A549 (cell line): ENCODE results near the gene LSP1. TPM values are rescaled to one million over a fixed set of nuclear protein-coding genes. Genes with fewer than 3 reads are reported as not detected.

ENCODE experiments used
- ATAC-seq, 2 experiments: fragments of 200-7000 bp in 1 of 2; fragments of >200 bp in 1 of 2; cut with Nextera tagmentation in 1 of 2; cut with Tn5 transposase in 1 of 2; 3 replicates each; pipeline versions ENCODE4 v1.8.0 to v1.9.1; 2018 to 2020; ENCODE audit warnings: mild to moderate bottlenecking in 1 of 2, moderate library complexity in 1 of 2
- CTCF ChIA-PET: fragments of 300-600 bp; sonication (Branson Sonifier 250); formaldehyde crosslinking; extraction: SDS; loops from one replicate; lab custom pipeline; 2021; ENCODE audit warnings: antibody characterized with exemption, inconsistent platforms; lab: Yijun Ruan, JAX
- POLR2A ChIA-PET: fragments of 350-600 bp; formaldehyde crosslinking; extraction: SDS; loops from one replicate; lab custom pipeline; 2021; ENCODE audit warnings: antibody characterized with exemption, inconsistent platforms; lab: Yijun Ruan, JAX
- DNase-seq, 2 experiments: peaks; one replicate each; pipeline versions ENCODE4 v3.0.0 to v3.0.0-alpha.2; 2011 to 2016; ENCODE audit warnings: low read depth in 1 of 2, low spot score in 1 of 2
- FAIRE-seq: peaks from 2 replicates; lab custom pipeline; 2011; peaks lifted over from hg19 to GRCh38; lab: Jason Lieb, UNC
- H3K27ac ChIP-seq, 2 experiments: fragments of >200 bp; sonication (Bioruptor Twin); formaldehyde crosslinking; 3 replicates each; pipeline ENCODE4 v1.5.1; 2016 to 2017
- H3K4me1 ChIP-seq: fragments of >200 bp; sonication (Bioruptor Twin); formaldehyde crosslinking; 3 replicates; pipeline ENCODE4 v1.6.1; 2016
- H3K4me2 ChIP-seq: fragments of >200 bp; sonication (Bioruptor Twin); formaldehyde crosslinking; 3 replicates; pipeline ENCODE4 v1.6.1; 2016
- H3K4me3 ChIP-seq: fragments of >200 bp; sonication (Bioruptor Twin); formaldehyde crosslinking; 3 replicates; pipeline ENCODE4 v1.5.1; 2016
- H3K9me3 ChIP-seq: fragments of >200 bp; sonication (Bioruptor Twin); formaldehyde crosslinking; 3 replicates; pipeline ENCODE4 v1.6.1; 2016
- CBX2 ChIP-seq: fragments of 200-600 bp; sonication (generic); IDR thresholded peaks from 2 replicates; pipeline ENCODE4 v1.6.1; 2016; ENCODE audit warnings: low read depth, mild to moderate bottlenecking, borderline replicate concordance
- EHMT2 ChIP-seq: fragments of 200-600 bp; sonication (generic); IDR thresholded peaks from 2 replicates; pipeline ENCODE4 v1.6.1; 2016; ENCODE audit warnings: antibody characterized with exemption, low read depth, mild to moderate bottlenecking, moderate library complexity
- GATA3 ChIP-seq: IDR thresholded peaks from 2 replicates; pipeline ENCODE4 v1.6.1; 2012; ENCODE audit warnings: borderline replicate concordance
- HDAC2 ChIP-seq: fragments of 200-600 bp; sonication (generic); IDR thresholded peaks from 2 replicates; pipeline ENCODE4 v1.6.1; 2016
- HES2 ChIP-seq: fragments of >200 bp; sonication (Bioruptor Twin); formaldehyde crosslinking; IDR thresholded peaks from 2 replicates; pipeline ENCODE4 v1.6.1; 2016
- JUNB ChIP-seq: fragments of >200 bp; sonication (Bioruptor Twin); formaldehyde crosslinking; IDR thresholded peaks from 2 replicates; pipeline ENCODE4 v1.6.1; 2016
- MAFK ChIP-seq: fragments of 450-650 bp; IDR thresholded peaks from 2 replicates; pipeline ENCODE4 v1.6.1; 2014; ENCODE audit not compliant: partially characterized antibody
- MAZ ChIP-seq: fragments of 150-350 bp; IDR thresholded peaks from 2 replicates; pipeline ENCODE4 v1.6.1; 2014; ENCODE audit warnings: antibody characterized with exemption, low read depth, low read length, borderline replicate concordance
- NR3C1 ChIP-seq: fragments of >200 bp; sonication (Bioruptor Twin); formaldehyde crosslinking; IDR thresholded peaks from 3 replicates; pipeline ENCODE4 v1.6.1; 2017
- PHF8 ChIP-seq: fragments of 200-600 bp; sonication (generic); IDR thresholded peaks from 2 replicates; pipeline ENCODE4 v1.6.1; 2016; ENCODE audit warnings: low read depth, mild to moderate bottlenecking, antibody characterized with exemption, moderate library complexity, borderline replicate concordance
- POLR2A ChIP-seq: IDR thresholded peaks from 2 replicates; pipeline ENCODE4 v1.6.1; 2012; ENCODE audit warnings: mild to moderate bottlenecking, low read length
- POLR2AphosphoS2 ChIP-seq: conservative IDR thresholded peaks from 2 replicates; pipeline ENCODE4 v1.6.1; 2012; ENCODE audit warnings: low read length, improper control_type of control experiment, inconsistent platforms
- RAD21 ChIP-seq, 2 experiments: fragments of >200 bp in 1 of 2; sonication (Bioruptor Twin) in 1 of 2; formaldehyde crosslinking in 1 of 2; IDR thresholded peaks in 1 of 2; conservative IDR thresholded peaks in 1 of 2; 2 replicates in 1 of 2; 3 replicates in 1 of 2; pipeline ENCODE4 v1.6.1; 2012 to 2018; ENCODE audit warnings: inconsistent platforms in 1 of 2
- RFX5 ChIP-seq: fragments of 450-650 bp; IDR thresholded peaks from 2 replicates; pipeline ENCODE4 v1.7.1; 2014; ENCODE audit warnings: antibody characterized with exemption, mild to moderate bottlenecking, moderate library complexity
- RNF2 ChIP-seq: fragments of 200-600 bp; sonication (generic); IDR thresholded peaks from 2 replicates; pipeline ENCODE4 v1.6.1; 2016; ENCODE audit warnings: low read depth, mild to moderate bottlenecking, antibody characterized with exemption, moderate library complexity, borderline replicate concordance
- SREBF2 ChIP-seq: fragments of 450-650 bp; IDR thresholded peaks from 2 replicates; pipeline ENCODE4 v1.6.1; 2014; ENCODE audit warnings: mild to moderate bottlenecking, moderate library complexity
- TP53 ChIP-seq: fragments of 250-450 bp; sonication (Bioruptor Pico); IDR thresholded peaks from 2 replicates; pipeline ENCODE4 v1.5.0; 2021; ENCODE audit warnings: mild to moderate bottlenecking, moderate library complexity
- ZC3H11A ChIP-seq: fragments of 450-650 bp; IDR thresholded peaks from 2 replicates; pipeline ENCODE4 v1.6.1; 2014; ENCODE audit warnings: antibody characterized with exemption, mild to moderate bottlenecking
- WGBS: methylation state at CpG from one replicate; pipeline ENCODE4 v1.1.6; 2017; ENCODE audit errors: missing lambda C conversion rate; 5-methylcytosine and 5-hydroxymethylcytosine counted together
- polyA plus RNA-seq, 4 experiments: library from polyadenylated mRNA; depleted of rRNA in 3 of 4; stranded (reverse); fragments of >200 nt; fragmentation: RNase III in 1 of 4; extraction: RNeasy Plus Mini Kit Qiagen cat#74134 plus additional on column Dnase treatment in 1 of 4; gene quantifications; 2 replicates in 3 of 4; 3 replicates in 1 of 4; pipeline ENCODE4 v1.2.3, GENCODE V29; 2011 to 2017
- TF ChIP-seq, protein P1 (sequence below): fragments of 250-450 bp; sonication (Bioruptor Pico); IDR thresholded peaks from 2 replicates; pipeline ENCODE4 v1.5.0; 2021; ENCODE audit warnings: mild to moderate bottlenecking, moderate library complexity, borderline replicate concordance
- TF ChIP-seq, protein P2 (sequence below): fragments of >200 bp; sonication (Bioruptor Twin); formaldehyde crosslinking; IDR thresholded peaks from 3 replicates; pipeline ENCODE4 v1.5.1; 2016

LSP1 gene
- polyA plus RNA-seq, 2 of the 4 experiments (the other 2 are of a cell fraction) = 0.67 to 3.5 TPM

- no peak overlapping the region for H3K4me2 ChIP-seq
- WGBS = no CpG with 5 or more reads among the region's 33 CpGs
- DNase-seq (no peak), ATAC-seq (no peak), FAIRE-seq (no peak)
- H3K4me1 ChIP-seq = no peaks in the 10 kb centered on the region
- POLR2A ChIA-PET = no interaction called here
- CTCF ChIA-PET = interaction anchor here (0.8 to 3.4 kb wide), 12 partner anchors 8 to 261 kb away, joined by 3 to 18 read pairs (median 3); no protein-coding TSS in a partner anchor
- no peaks in the 10 kb centered on the region for H3K9me3 ChIP-seq
- H3K4me3 ChIP-seq = no peak overlapping the region
- H3K27ac ChIP-seq = no peak overlapping the region
- no peak for TF ChIP-seq TP53
- no peak for TF ChIP-seq SREBF2
- no peak for TF ChIP-seq POLR2AphosphoS2
- no peak for TF ChIP-seq EHMT2
- TF ChIP-seq JUNB = no peak
- no peak for TF ChIP-seq POLR2A
- TF ChIP-seq NR3C1 = no peak
- no peak for TF ChIP-seq ZC3H11A
- TF ChIP-seq CBX2 = no peak
- TF ChIP-seq GATA3 = no peak
- no peak for TF ChIP-seq HES2
- TF ChIP-seq HDAC2 = no peak
- no peak for TF ChIP-seq RNF2
- TF ChIP-seq, protein P1, sequence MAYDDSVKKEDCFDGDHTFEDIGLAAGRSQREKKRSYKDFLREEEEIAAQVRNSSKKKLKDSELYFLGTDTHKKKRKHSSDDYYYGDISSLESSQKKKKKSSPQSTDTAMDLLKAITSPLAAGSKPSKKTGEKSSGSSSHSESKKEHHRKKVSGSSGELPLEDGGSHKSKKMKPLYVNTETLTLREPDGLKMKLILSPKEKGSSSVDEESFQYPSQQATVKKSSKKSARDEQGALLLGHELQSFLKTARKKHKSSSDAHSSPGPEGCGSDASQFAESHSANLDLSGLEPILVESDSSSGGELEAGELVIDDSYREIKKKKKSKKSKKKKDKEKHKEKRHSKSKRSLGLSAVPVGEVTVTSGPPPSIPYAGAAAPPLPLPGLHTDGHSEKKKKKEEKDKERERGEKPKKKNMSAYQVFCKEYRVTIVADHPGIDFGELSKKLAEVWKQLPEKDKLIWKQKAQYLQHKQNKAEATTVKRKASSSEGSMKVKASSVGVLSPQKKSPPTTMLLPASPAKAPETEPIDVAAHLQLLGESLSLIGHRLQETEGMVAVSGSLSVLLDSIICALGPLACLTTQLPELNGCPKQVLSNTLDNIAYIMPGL (CRISPR knock-in tag) = no peak
- TF ChIP-seq RFX5 = no peak
- TF ChIP-seq RAD21 (conservative IDR thresholded peaks at IDR 0.05 in 1 of 2, IDR thresholded peaks at IDR 0.05 in 1 of 2) = no peak
- no peak for TF ChIP-seq MAZ
- TF ChIP-seq, protein P2, sequence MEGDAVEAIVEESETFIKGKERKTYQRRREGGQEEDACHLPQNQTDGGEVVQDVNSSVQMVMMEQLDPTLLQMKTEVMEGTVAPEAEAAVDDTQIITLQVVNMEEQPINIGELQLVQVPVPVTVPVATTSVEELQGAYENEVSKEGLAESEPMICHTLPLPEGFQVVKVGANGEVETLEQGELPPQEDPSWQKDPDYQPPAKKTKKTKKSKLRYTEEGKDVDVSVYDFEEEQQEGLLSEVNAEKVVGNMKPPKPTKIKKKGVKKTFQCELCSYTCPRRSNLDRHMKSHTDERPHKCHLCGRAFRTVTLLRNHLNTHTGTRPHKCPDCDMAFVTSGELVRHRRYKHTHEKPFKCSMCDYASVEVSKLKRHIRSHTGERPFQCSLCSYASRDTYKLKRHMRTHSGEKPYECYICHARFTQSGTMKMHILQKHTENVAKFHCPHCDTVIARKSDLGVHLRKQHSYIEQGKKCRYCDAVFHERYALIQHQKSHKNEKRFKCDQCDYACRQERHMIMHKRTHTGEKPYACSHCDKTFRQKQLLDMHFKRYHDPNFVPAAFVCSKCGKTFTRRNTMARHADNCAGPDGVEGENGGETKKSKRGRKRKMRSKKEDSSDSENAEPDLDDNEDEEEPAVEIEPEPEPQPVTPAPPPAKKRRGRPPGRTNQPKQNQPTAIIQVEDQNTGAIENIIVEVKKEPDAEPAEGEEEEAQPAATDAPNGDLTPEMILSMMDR = no peak
Measured at GRCh38 chr11:1889941-1890855, 37.3 kb downstream of the LSP1 start.

GRCh38 chr11:1890856-1891830, 38.3 kb downstream of the LSP1 start:
- ATAC-seq (peak in 1 of 2 experiments; percentile 34; a peak in 2 of 6 replicates), FAIRE-seq (no peak), DNase-seq (no peak)
- Histone ChIP-seq H3K4me1 (no peaks in the 10 kb centered on the region), H3K9me3 (no peaks in the 10 kb centered on the region), H3K27ac (no peak overlapping the region), H3K4me3 (no peak overlapping the region), H3K4me2 (no peak overlapping the region)
- 71% methylated on average over 23 of the region's 34 CpGs for WGBS
- CTCF ChIA-PET = interaction anchor here (0.9 to 3.4 kb wide), 12 partner anchors 9 to 263 kb away, joined by 3 to 18 read pairs (median 3); no protein-coding TSS in a partner anchor
- POLR2A ChIA-PET = no interaction called here
- TF ChIP-seq MAFK = peak; percentile 72
- no peak for TF ChIP-seq PHF8
